GM23338 (cell line): Measurements from ENCODE around the gene CCDC71L. TPM values are rescaled to one million over a fixed set of nuclear protein-coding genes. Genes with fewer than 3 reads are reported as not detected.

Experiments used
- ATAC-seq: fragments of 200-7000 bp; cut with Tn5 transposase; 3 replicates; pipeline ENCODE4 v1.9.1; 2020
- DNase-seq: peaks from one replicate; pipeline ENCODE4 v3.0.0-alpha.2; 2015; ENCODE audit warnings: low spot score
- H2AFZ ChIP-seq: fragments of 200-600 bp; sonication (generic); 2 replicates; pipeline ENCODE4 v1.8.0; 2016; ENCODE audit warnings: antibody characterized with exemption, mild to moderate bottlenecking, moderate library complexity
- H3F3A ChIP-seq: fragments of 200-600 bp; sonication (generic); replicated peaks from 2 replicates; pipeline ENCODE4 v1.8.0; 2017; ENCODE audit warnings: antibody characterized with exemption, mixed run types, low read depth
- H3K27ac ChIP-seq: fragments of 200-600 bp; sonication (generic); 2 replicates; pipeline ENCODE4 v1.6.1; 2016; ENCODE audit warnings: low read depth
- H3K27me3 ChIP-seq: fragments of 200-600 bp; sonication (generic); 2 replicates; pipeline ENCODE4 v1.8.0; 2016; ENCODE audit warnings: mild to moderate bottlenecking, mixed run types, moderate library complexity; ENCODE audit not compliant: insufficient read depth
- H3K36me3 ChIP-seq: fragments of 200-600 bp; sonication (generic); 2 replicates; pipeline ENCODE4 v1.8.0; 2016; ENCODE audit warnings: mild to moderate bottlenecking; ENCODE audit not compliant: insufficient read depth
- H3K4me1 ChIP-seq: fragments of 200-600 bp; sonication (generic); 2 replicates; pipeline ENCODE4 v1.8.0; 2016; ENCODE audit warnings: mild to moderate bottlenecking, moderate library complexity; ENCODE audit not compliant: insufficient read depth
- H3K4me2 ChIP-seq: fragments of 200-600 bp; sonication (generic); 2 replicates; pipeline ENCODE4 v1.7.1; 2017; ENCODE audit warnings: mixed run types
- H3K4me3 ChIP-seq: fragments of 200-600 bp; sonication (generic); 2 replicates; pipeline ENCODE4 v1.6.1; 2016; ENCODE audit warnings: mixed run types
- H3K79me2 ChIP-seq: fragments of 200-600 bp; sonication (generic); replicated peaks from 2 replicates; pipeline ENCODE4 v1.8.0; 2017; ENCODE audit warnings: mild to moderate bottlenecking; ENCODE audit not compliant: insufficient read depth
- H3K9me2 ChIP-seq: fragments of 200-600 bp; sonication (generic); 2 replicates; pipeline ENCODE4 v1.8.0; 2017; ENCODE audit not compliant: insufficient read depth
- H4K20me1 ChIP-seq: fragments of 200-600 bp; sonication (generic); replicated peaks from 2 replicates; pipeline ENCODE4 v1.8.0; 2017; ENCODE audit warnings: mild to moderate bottlenecking; ENCODE audit not compliant: insufficient read depth
- H3K27ac Mint-ChIP-seq: 2 replicates; pipeline ENCODE4 v1.8.0; 2020; ENCODE audit warnings: inconsistent platforms, mild to moderate bottlenecking, moderate library complexity, mixed read lengths
- H3K27me3 Mint-ChIP-seq: 3 replicates; pipeline ENCODE4 v1.8.0; 2022; ENCODE audit warnings: low read depth, mild to moderate bottlenecking, moderate library complexity, mixed read lengths, inconsistent platforms; ENCODE audit not compliant: insufficient read depth, poor library complexity
- H3K36me3 Mint-ChIP-seq: 3 replicates; pipeline ENCODE4 v1.8.0; 2021; ENCODE audit warnings: low read depth, mild to moderate bottlenecking, inconsistent platforms, moderate library complexity, mixed read lengths
- H3K4me1 Mint-ChIP-seq: 3 replicates; pipeline ENCODE4 v1.8.0; 2020; ENCODE audit warnings: mild to moderate bottlenecking, inconsistent platforms, mixed read lengths
- H3K4me3 Mint-ChIP-seq: 3 replicates; pipeline ENCODE4 v1.8.0; 2021; ENCODE audit warnings: moderate library complexity, mild to moderate bottlenecking, inconsistent platforms, mixed read lengths
- H3K9me3 Mint-ChIP-seq: 3 replicates; pipeline ENCODE4 v1.8.0; 2020; ENCODE audit warnings: moderate library complexity, mild to moderate bottlenecking, inconsistent platforms, mixed read lengths
- CREB1 ChIP-seq: fragments of 250-450 bp; sonication (Bioruptor Pico); IDR thresholded peaks from 2 replicates; pipeline ENCODE4 v1.5.0; 2020; ENCODE audit warnings: low read depth, mild to moderate bottlenecking, moderate library complexity
- CTCF ChIP-seq, 2 experiments: fragments of 200-600 bp in 1 of 2; sonication (generic) in 1 of 2; conservative IDR thresholded peaks; 2 replicates each; pipeline versions ENCODE4 v1.5.1 to v1.6.1; 2016 to 2017; ENCODE audit warnings: antibody characterized with exemption in 2 of 2, low read depth in 2 of 2, mild to moderate bottlenecking in 2 of 2, moderate library complexity in 1 of 2
- JUNB ChIP-seq: IDR thresholded peaks from one replicate; pipeline ENCODE4 v1.6.1; 2016; ENCODE audit warnings: antibody characterized with exemption; ENCODE audit not compliant: unreplicated experiment
- NANOG ChIP-seq: IDR thresholded peaks from 2 replicates; pipeline ENCODE4 v1.6.1; 2016; ENCODE audit warnings: antibody characterized with exemption, borderline replicate concordance
- POLR2AphosphoS5 ChIP-seq: IDR thresholded peaks from 2 replicates; pipeline ENCODE4 v1.6.1; 2016; ENCODE audit warnings: antibody characterized with exemption, low read depth
- STAT1 ChIP-seq: IDR thresholded peaks from one replicate; pipeline ENCODE4 v1.6.1; 2016; ENCODE audit warnings: antibody characterized with exemption; ENCODE audit not compliant: unreplicated experiment
- ZNF114 ChIP-seq: fragments of 250-450 bp; sonication (Bioruptor Pico); IDR thresholded peaks from 2 replicates; pipeline ENCODE4 v1.5.0; 2020; ENCODE audit warnings: mild to moderate bottlenecking, moderate library complexity
- ZNF331 ChIP-seq: fragments of 250-450 bp; sonication (Bioruptor Pico); IDR thresholded peaks from 2 replicates; pipeline ENCODE4 v1.5.0; 2020; ENCODE audit warnings: low read depth, mild to moderate bottlenecking, moderate library complexity
- polyA plus RNA-seq: library from polyadenylated mRNA; unstranded; fragments of >200 nt; fragmentation: Nextera tagmentation; extraction: Ambion mirVana; gene quantifications from 2 replicates; pipeline ENCODE4 v1.2.1, GENCODE V29; 2016
- total RNA-seq: library from RNA; depleted of rRNA; stranded (reverse); fragments of >200 nt; shearing (Covaris generic); gene quantifications from 2 replicates; pipeline ENCODE4 v1.2.3, GENCODE V29; 2014

CCDC71L gene
- total and polyA plus RNA-seq, 2 experiments from 2014 or later = 8.4 to 32.3 TPM

GRCh38 chr7:106643216-106644000, 17.6 kb downstream of the CCDC71L start (continued):
- TF ChIP-seq POLR2AphosphoS5 (no peak), STAT1 (no peak), CTCF (conservative IDR thresholded peaks at IDR 0.05; ENCODE audit: low read depth in 2 of 2) (no peak), CREB1 (CRISPR knock-in tag) (no peak), ZNF331 (no peak), NANOG (no peak), JUNB (no peak)

DNA sequence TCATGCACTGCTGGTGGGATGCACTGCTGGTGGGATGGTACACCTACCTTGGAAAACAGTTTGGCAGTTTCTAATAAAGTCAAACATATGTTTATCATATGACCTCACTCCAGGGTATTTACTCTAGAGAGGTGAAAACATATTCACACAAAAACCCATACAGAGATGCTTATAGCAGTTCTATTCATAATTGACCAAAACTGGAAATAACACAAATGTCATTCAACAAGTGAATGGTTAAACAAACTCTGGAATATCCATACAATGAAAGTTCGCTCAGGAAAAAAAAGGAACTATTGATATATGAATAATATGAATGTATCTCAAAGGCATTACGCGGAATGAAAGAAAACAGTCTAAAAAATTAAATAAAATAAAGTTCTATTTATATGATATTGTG, 19.5 kb downstream of the CCDC71L start:
- H2AFZ ChIP-seq = no peak overlapping the region
- H3K4me3 ChIP-seq = no peak overlapping the region
- no peaks in the 10 kb centered on the region for H3K36me3 ChIP-seq
- H4K20me1 ChIP-seq = no peaks in the 10 kb centered on the region
- no peak overlapping the region for H3K27ac ChIP-seq
- ATAC-seq (no peak), DNase-seq (no peak)
- no peaks in the 10 kb centered on the region for H3K79me2 ChIP-seq
- no peaks in the 10 kb centered on the region for H3K9me3 Mint-ChIP-seq
- H3K27ac Mint-ChIP-seq = no peak overlapping the region
- no peaks in the 10 kb centered on the region for H3K27me3 ChIP-seq
- H3K4me2 ChIP-seq = no peak overlapping the region
- H3K36me3 Mint-ChIP-seq = no peaks in the 10 kb centered on the region
- H3K4me1 Mint-ChIP-seq = no peaks in the 10 kb centered on the region
- peaks cover 5% of the 10 kb centered on the region; the same call in 1 of the 2 replicates for H3K9me2 ChIP-seq
- H3F3A ChIP-seq = no peaks in the 10 kb centered on the region
- TF ChIP-seq STAT1 = no peak
- TF ChIP-seq ZNF114 (CRISPR knock-in tag) = no peak
- no peaks in the 10 kb centered on the region for H3K4me1 ChIP-seq
- no peaks in the 10 kb centered on the region for H3K27me3 Mint-ChIP-seq
- no peak overlapping the region for H3K4me3 Mint-ChIP-seq

DNA sequence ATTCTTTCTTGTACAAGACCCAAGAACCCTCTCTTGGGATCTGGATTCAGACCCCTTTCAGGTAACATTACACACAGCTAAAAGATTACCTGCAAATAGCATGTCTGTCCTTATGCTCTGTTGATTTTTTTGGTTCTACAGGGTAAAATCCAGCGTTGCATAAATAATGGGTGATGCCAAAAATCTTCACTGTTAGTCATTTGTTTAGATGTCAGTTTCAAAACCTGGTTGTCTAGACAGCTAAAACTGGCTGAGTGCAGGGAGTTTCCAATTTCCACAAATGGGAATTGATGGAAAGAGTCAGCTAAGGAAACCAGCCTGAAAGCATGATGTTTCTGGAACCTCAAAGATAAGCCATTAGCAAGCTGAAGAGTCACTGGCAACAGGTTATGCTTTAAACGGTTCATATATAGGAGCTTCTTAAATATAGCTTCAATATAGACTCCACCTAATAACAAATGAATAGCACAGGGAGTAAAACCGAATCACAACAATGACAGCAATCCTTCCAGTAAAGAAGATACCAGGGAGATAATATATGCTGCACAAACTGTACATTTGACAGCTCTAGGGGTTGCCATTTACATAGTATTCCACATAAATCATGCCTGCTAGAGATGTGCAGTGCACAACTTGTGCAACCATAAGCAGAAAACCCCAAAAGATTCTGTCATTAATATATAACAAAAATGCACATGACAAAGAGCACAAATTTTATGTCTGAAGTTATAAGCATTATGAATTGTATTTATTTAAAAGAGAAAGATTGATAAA, 20.4 kb downstream of the CCDC71L start:
- Histone ChIP-seq H2AFZ (no peak overlapping the region), H3K27ac (no peak overlapping the region)
- ATAC-seq = no peak

More for the DNA sequence above, 20.4 kb downstream of the CCDC71L start:
- H3K36me3 Mint-ChIP-seq = no peaks in the 10 kb centered on the region
- Histone ChIP-seq H3F3A (no peaks in the 10 kb centered on the region), H3K9me2 (peaks cover 5% of the 10 kb centered on the region; the same call in 1 of the 2 replicates), H4K20me1 (no peaks in the 10 kb centered on the region), H3K36me3 (no peaks in the 10 kb centered on the region), H3K4me3 (no peak overlapping the region), H3K4me1 (no peaks in the 10 kb centered on the region), H3K4me2 (no peak overlapping the region), H3K27me3 (no peaks in the 10 kb centered on the region), H3K79me2 (no peaks in the 10 kb centered on the region)
- TF ChIP-seq STAT1 (no peak), ZNF331 (no peak), ZNF114 (CRISPR knock-in tag) (no peak), CREB1 (CRISPR knock-in tag) (no peak), CTCF (conservative IDR thresholded peaks at IDR 0.05; ENCODE audit: low read depth in 2 of 2) (no peak)
- no peak overlapping the region for H3K27ac Mint-ChIP-seq
- H3K27me3 Mint-ChIP-seq = no peaks in the 10 kb centered on the region
- DNase-seq = no peak
- no peaks in the 10 kb centered on the region for H3K9me3 Mint-ChIP-seq
- H3K4me3 Mint-ChIP-seq = no peak overlapping the region
- H3K4me1 Mint-ChIP-seq = no peaks in the 10 kb centered on the region
